ENCODE results near the gene PRDM8. TPM values are rescaled to one million over a fixed set of nuclear protein-coding genes. Genes with fewer than 3 reads are reported as not detected.

PRDM8 gene
- total and polyA plus RNA-seq, 2 of the 4 experiments (the other 2 are of a cell fraction), result 5.7 to 15.8 TPM

DNA sequence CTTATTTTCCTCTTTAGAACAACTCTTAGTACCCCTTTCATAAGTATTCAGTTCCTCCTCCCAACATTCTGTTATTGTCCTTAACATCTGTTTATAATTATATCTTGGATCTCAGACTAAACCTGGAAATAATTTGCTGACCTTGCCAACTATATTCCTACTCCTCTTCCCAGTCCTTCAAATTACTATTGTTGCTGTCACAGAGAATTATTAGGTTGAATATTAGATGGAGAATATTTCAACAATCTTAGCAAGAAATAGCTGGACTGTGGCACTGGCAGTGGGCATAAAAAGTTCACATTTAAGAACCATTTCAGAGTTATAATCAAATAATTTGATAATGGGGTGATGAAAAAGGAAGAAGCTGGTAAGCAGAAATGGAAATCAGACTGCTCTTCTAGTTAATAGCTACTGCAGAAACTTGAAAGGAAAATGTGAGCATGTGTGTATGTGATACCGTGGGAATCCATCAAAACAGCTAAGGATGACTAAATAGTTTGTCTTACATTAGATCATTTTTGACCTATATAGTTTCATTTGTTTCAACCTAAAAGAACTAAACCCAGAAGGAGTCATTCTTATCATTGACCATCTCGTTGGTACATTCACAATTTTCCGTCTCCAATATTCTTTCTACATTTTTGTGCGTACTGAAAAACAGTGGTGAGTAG, 43.3 kb upstream of the PRDM8 start:
- POLR2A ChIA-PET (ENCODE audit: unreplicated experiment), result no interaction called here
- dilution Hi-C loops (cut with HindIII; ENCODE audit: low sequenced_read_pairs, unreplicated experiment), result no loop called here
- in situ Hi-C loops (cut with MboI; ENCODE audit: low sequenced_read_pairs), result no loop called here
- H3K27me3 ChIP-seq (ENCODE audit: control insufficient read depth, insufficient read depth, low read length), result no peaks in the 10 kb centered on the region
- H3K4me3 ChIP-seq (ENCODE audit: insufficient read depth, low read depth, low read length), result no peak overlapping the region
- peak; percentile 71 for DNase-seq
- H3K36me3 ChIP-seq (ENCODE audit: control insufficient read depth, insufficient read depth, low read length), result no peaks in the 10 kb centered on the region
- H3K79me1 ChIP-seq (ENCODE audit: low read depth in 1 of 2, low read length in 2 of 2), result no peaks in the 10 kb centered on the region
- TF ChIP-seq MAFK (IDR thresholded peaks at IDR 0.05; ENCODE audit: low read depth, low read length), result peak; percentile 32; the same call in 1 of the 2 replicates
- no peak for TF ChIP-seq RFX5 (IDR thresholded peaks at IDR 0.05; ENCODE audit: low read depth, low read length)
- H2AK5ac ChIP-seq (ENCODE audit: low read depth, low read length), result no peak overlapping the region
- no peaks in the 10 kb centered on the region for H4K20me1 ChIP-seq (ENCODE audit: insufficient read depth, low read length)
- H3K18ac ChIP-seq (ENCODE audit: low read depth, low read length), result no peak overlapping the region
- no peak overlapping the region for H4K5ac ChIP-seq (ENCODE audit: low read depth, low read length)
- H4K91ac ChIP-seq (ENCODE audit: insufficient read depth, low read depth, low read length), result no peak overlapping the region
- H3K4ac ChIP-seq (ENCODE audit: low read depth, low read length), result no peak overlapping the region
- H4K8ac ChIP-seq (ENCODE audit: low read depth in 2 of 2, low read length in 2 of 2), result no peak overlapping the region
- no CpG with 5 or more reads among the region's 4 CpGs for WGBS, 2 experiments (ENCODE audit: extremely low coverage in 2 of 2, insufficient read length in 1 of 2)
- no peak overlapping the region for H3K4me2 ChIP-seq (ENCODE audit: low read depth, low read length)
- H3K9me3 ChIP-seq (ENCODE audit: control insufficient read depth, insufficient read depth, low read length), result peaks cover 2% of the 10 kb centered on the region; the same call in 1 of the 2 replicates
- H3K27ac ChIP-seq (ENCODE audit: insufficient read depth, low read length), result no peak overlapping the region
- intact Hi-C loops (cut with micrococcal nuclease), result no loop called here
- H2BK20ac ChIP-seq (ENCODE audit: low read depth, low read length), result no peak overlapping the region
- H3K9ac ChIP-seq (ENCODE audit: low read depth, low read length), result no peak overlapping the region
- no peak overlapping the region for H2AK9ac ChIP-seq (replicated peaks; ENCODE audit: low read depth, low read length, poor library complexity)
- no TSS peak for BruUV-seq (replicated peaks)
- H3K4me1 ChIP-seq (ENCODE audit: control insufficient read depth, insufficient read depth, low read length), result no peaks in the 10 kb centered on the region
- no peak overlapping the region for H3K23ac ChIP-seq (ENCODE audit: low read depth, low read length)
- CTCF ChIA-PET, result interaction anchor here (0.5 to 0.8 kb wide), 2 partner anchors 17 to 28 kb away, joined by 3 to 6 read pairs; no protein-coding TSS in a partner anchor
- H3K14ac ChIP-seq (replicated peaks; ENCODE audit: low read depth, low read length), result no peak overlapping the region
- H3K9me1 ChIP-seq (ENCODE audit: insufficient read depth, low read length), result no peaks in the 10 kb centered on the region
- no peak overlapping the region for H3K56ac ChIP-seq (ENCODE audit: extremely low read depth, insufficient read depth, low read length)
- H2BK15ac ChIP-seq (ENCODE audit: low read depth, low read length), result no peak overlapping the region
- H2AFZ ChIP-seq (replicated peaks; ENCODE audit: low read length, poor library complexity), result no peak overlapping the region
- H2BK5ac ChIP-seq (ENCODE audit: low read depth, low read length, poor library complexity, severe bottlenecking), result no peak overlapping the region
- peak; percentile 27; the same call in 1 of the 2 replicates for ATAC-seq (ENCODE audit: low read depth)
- no peak overlapping the region for H2BK120ac ChIP-seq (ENCODE audit: low read depth, low read length)
